Activated T-helper 2 cell treated with anti-CD3 and anti-CD28 coated beads, Interferon-gamma antibody, Interleukin-2, Interleukin-4, amounts not matched to agents 10 μg/mL and 5 μg/mL and 100 μg/mL, durations not matched to agents 14 hours and 24 hours and 36 hours (primary cell): ENCODE measurements around the gene AAMDC. TPM values are rescaled to one million over a fixed set of nuclear protein-coding genes. Genes with fewer than 3 reads are reported as not detected.
"Not testable (repeated sequence)": the region's sequence is repeated elsewhere in the genome, so short reads cannot be mapped to it uniquely, and the experiment has no call there.

Experiments
- DNase-seq: peaks from one replicate; pipeline ENCODE4 v3.0.0; 2021; ENCODE audit warnings: low spot score
- H3K27ac Mint-ChIP-seq: one replicate; pipeline ENCODE4 v1.8.0; 2021; ENCODE audit warnings: mixed read lengths
- H3K27me3 Mint-ChIP-seq: one replicate; pipeline ENCODE4 v1.8.0; 2021; ENCODE audit warnings: low read depth, mixed read lengths
- H3K36me3 Mint-ChIP-seq: one replicate; pipeline ENCODE4 v1.8.0; 2021; ENCODE audit warnings: low read depth, mixed read lengths
- H3K4me1 Mint-ChIP-seq: one replicate; pipeline ENCODE4 v1.8.0; 2021; ENCODE audit warnings: low read depth, mixed read lengths
- H3K4me3 Mint-ChIP-seq: one replicate; pipeline ENCODE4 v1.8.0; 2021; ENCODE audit warnings: low read depth, mild to moderate bottlenecking, moderate library complexity, mixed read lengths
- H3K9me3 Mint-ChIP-seq: one replicate; pipeline ENCODE4 v1.8.0; 2021; ENCODE audit warnings: mixed read lengths
- intact Hi-C: fragments of 100-400 bp; cut with micrococcal nuclease; formaldehyde crosslinking; loops from one replicate; pipeline ENCODE4 v1.15.1; 2023
- total RNA-seq: library from RNA; stranded (reverse); gene quantifications from 2 replicates; pipeline ENCODE4 v1.2.3, GENCODE V29; 2022

Gene AAMDC
- total RNA-seq, 1 donor from 2014 or later, result 3.6 TPM

- Mint-ChIP-seq H3K27me3 (no peaks in the 10 kb centered on the region), H3K4me1 (peaks cover 4% of the 10 kb centered on the region), H3K4me3 (no peak overlapping the region), H3K36me3 (peaks cover 24% of the 10 kb centered on the region), H3K9me3 (no peaks in the 10 kb centered on the region), H3K27ac (no peak overlapping the region)
- DNase-seq, result no peak
- intact Hi-C loops, result no loop called here
Observed at GRCh38 chr11:77874206-77874605, 53.3 kb downstream of the AAMDC start.

- Mint-ChIP-seq H3K36me3 (peaks cover 33% of the 10 kb centered on the region), H3K9me3 (no peaks in the 10 kb centered on the region)
- intact Hi-C loops, result no loop called here
Observed at GRCh38 chr11:77876045-77876444, 55.1 kb downstream of the AAMDC start.

GRCh38 chr11:77878247-77878646 is 57.3 kb downstream of the AAMDC start:
- intact Hi-C loops, H3K9me3 Mint-ChIP-seq, H3K27me3 Mint-ChIP-seq, H3K4me3 Mint-ChIP-seq, DNase-seq, H3K27ac Mint-ChIP-seq: not testable (repeated sequence)
- Mint-ChIP-seq H3K36me3 (peaks cover 36% of the 10 kb centered on the region), H3K4me1 (peaks cover 14% of the 10 kb centered on the region)

More at GRCh38 chr11:77876045-77876444, 55.1 kb downstream of the AAMDC start:
- Mint-ChIP-seq H3K27ac (no peak overlapping the region), H3K4me1 (peaks cover 14% of the 10 kb centered on the region), H3K4me3 (no peak overlapping the region), H3K27me3 (no peaks in the 10 kb centered on the region)
- no peak for DNase-seq

- H3K27me3 Mint-ChIP-seq, result no peaks in the 10 kb centered on the region
- no peak overlapping the region for H3K4me3 Mint-ChIP-seq
- H3K27ac Mint-ChIP-seq, result no peak overlapping the region
- DNase-seq, result peak; percentile 13
- intact Hi-C loops, result no loop called here
- H3K9me3 Mint-ChIP-seq, result no peaks in the 10 kb centered on the region
- peaks cover 43% of the 10 kb centered on the region for H3K36me3 Mint-ChIP-seq
- peaks cover 14% of the 10 kb centered on the region for H3K4me1 Mint-ChIP-seq
Observed at GRCh38 chr11:77879218-77879617, 58.3 kb downstream of the AAMDC start.

GRCh38 chr11:77882396-77882795 is 61.5 kb downstream of the AAMDC start:
- DNase-seq, result no peak
- H3K9me3 Mint-ChIP-seq, result no peaks in the 10 kb centered on the region
- H3K4me3 Mint-ChIP-seq, result no peak overlapping the region
- peaks cover 54% of the 10 kb centered on the region for H3K36me3 Mint-ChIP-seq
- no peak overlapping the region for H3K27ac Mint-ChIP-seq
- intact Hi-C loops, result no loop called here
- H3K4me1 Mint-ChIP-seq, result peaks cover 14% of the 10 kb centered on the region
- no peaks in the 10 kb centered on the region for H3K27me3 Mint-ChIP-seq

- intact Hi-C loops, result no loop called here
- Mint-ChIP-seq H3K27ac (no peak overlapping the region), H3K4me3 (no peak overlapping the region), H3K9me3 (no peaks in the 10 kb centered on the region), H3K36me3 (peaks cover 61% of the 10 kb centered on the region), H3K27me3 (no peaks in the 10 kb centered on the region), H3K4me1 (peaks cover 14% of the 10 kb centered on the region)
- no peak for DNase-seq
Observed at GRCh38 chr11:77883775-77884174, 62.8 kb downstream of the AAMDC start.

GRCh38 chr11:77884186-77884828 is 63.4 kb downstream of the AAMDC start:
- Mint-ChIP-seq H3K27ac (no peak overlapping the region), H3K4me1 (peaks cover 9% of the 10 kb centered on the region), H3K9me3 (no peaks in the 10 kb centered on the region), H3K36me3 (peaks cover 60% of the 10 kb centered on the region), H3K4me3 (no peak overlapping the region), H3K27me3 (no peaks in the 10 kb centered on the region)
- intact Hi-C loops, result no loop called here
- DNase-seq, result no peak

- no peak for DNase-seq
- Mint-ChIP-seq H3K27me3 (no peaks in the 10 kb centered on the region), H3K9me3 (no peaks in the 10 kb centered on the region), H3K27ac (no peak overlapping the region), H3K4me1 (peaks cover 4% of the 10 kb centered on the region), H3K36me3 (peaks cover 60% of the 10 kb centered on the region), H3K4me3 (no peak overlapping the region)
- intact Hi-C loops, result no loop called here
Observed at GRCh38 chr11:77884829-77885190, 63.9 kb downstream of the AAMDC start.

GRCh38 chr11:77886401-77886800 is 65.5 kb downstream of the AAMDC start:
- Mint-ChIP-seq H3K9me3 (no peaks in the 10 kb centered on the region), H3K4me1 (no peaks in the 10 kb centered on the region), H3K36me3 (peaks cover 66% of the 10 kb centered on the region), H3K27ac (no peak overlapping the region), H3K27me3 (no peaks in the 10 kb centered on the region), H3K4me3 (no peak overlapping the region)
- intact Hi-C loops, result no loop called here
- no peak for DNase-seq

GRCh38 chr11:77889045-77889444 is 68.1 kb downstream of the AAMDC start:
- intact Hi-C loops, H3K27me3 Mint-ChIP-seq, H3K4me3 Mint-ChIP-seq, H3K4me1 Mint-ChIP-seq, H3K27ac Mint-ChIP-seq, H3K9me3 Mint-ChIP-seq, DNase-seq: not testable (repeated sequence)
- peaks cover 69% of the 10 kb centered on the region for H3K36me3 Mint-ChIP-seq

- intact Hi-C loops, H3K27ac Mint-ChIP-seq, H3K27me3 Mint-ChIP-seq, DNase-seq, H3K4me3 Mint-ChIP-seq, H3K9me3 Mint-ChIP-seq, H3K4me1 Mint-ChIP-seq: not testable (repeated sequence)
- peaks cover 67% of the 10 kb centered on the region for H3K36me3 Mint-ChIP-seq
Observed at GRCh38 chr11:77890100-77890614, 69.2 kb downstream of the AAMDC start.

GRCh38 chr11:77890619-77891056 is 69.7 kb downstream of the AAMDC start:
- H3K4me3 Mint-ChIP-seq, H3K27ac Mint-ChIP-seq, H3K9me3 Mint-ChIP-seq, H3K27me3 Mint-ChIP-seq, DNase-seq, H3K4me1 Mint-ChIP-seq, intact Hi-C loops: not testable (repeated sequence)
- H3K36me3 Mint-ChIP-seq, result peaks cover 66% of the 10 kb centered on the region

GRCh38 chr11:77891256-77891655 is 70.3 kb downstream of the AAMDC start:
- H3K27me3 Mint-ChIP-seq, H3K4me1 Mint-ChIP-seq, DNase-seq, H3K9me3 Mint-ChIP-seq, H3K4me3 Mint-ChIP-seq, intact Hi-C loops, H3K27ac Mint-ChIP-seq: not testable (repeated sequence)
- peaks cover 65% of the 10 kb centered on the region for H3K36me3 Mint-ChIP-seq
